GM12878 (cell line): ENCODE measurements around the gene INTS6L.

ENCODE experiments used
- MYC ChIP-seq: IDR thresholded peaks from 2 replicates; pipeline ENCODE4 v1.6.1; 2011; ENCODE audit warnings: mild to moderate bottlenecking, low read length, moderate library complexity, inconsistent platforms; ENCODE audit not compliant: insufficient read depth, insufficient replicate concordance, insufficient read length, severe bottlenecking
- POLR2AphosphoS2 ChIP-seq: IDR thresholded peaks from 2 replicates; pipeline ENCODE4 v1.6.1; 2011; ENCODE audit warnings: low read depth, mild to moderate bottlenecking, low read length, improper control_type of control experiment, moderate library complexity
- RAD51 ChIP-seq: fragments of 450-650 bp; IDR thresholded peaks from 2 replicates; pipeline ENCODE4 v1.6.1; 2016; ENCODE audit warnings: moderate library complexity, mild to moderate bottlenecking, inconsistent platforms

- TF ChIP-seq RAD51 (no peak), POLR2AphosphoS2 (no peak), MYC (no peak)
Observed at GRCh38 chrX:135556055-135556454, 35.6 kb downstream of the INTS6L start.
